Activated CD4-positive, CD25-positive, alpha-beta regulatory T cell treated with anti-CD3 and anti-CD28 coated beads, Interleukin-2, amount 50 U/mL, for 16 hours (primary cell): ENCODE data around the gene ZNF581.

Experiments
- DNase-seq: peaks from one replicate; pipeline ENCODE4 v3.0.0-alpha.2; 2020; ENCODE audit warnings: low read depth, low spot score

Gene ZNF581

GRCh38 chr19:55626350-55626749 lies 17.1 kb upstream of the ZNF581 start:
- DNase-seq: no peak

- peak; percentile 84 for DNase-seq
Measured at GRCh38 chr19:55632463-55632834, 11.0 kb upstream of the ZNF581 start.

DNA sequence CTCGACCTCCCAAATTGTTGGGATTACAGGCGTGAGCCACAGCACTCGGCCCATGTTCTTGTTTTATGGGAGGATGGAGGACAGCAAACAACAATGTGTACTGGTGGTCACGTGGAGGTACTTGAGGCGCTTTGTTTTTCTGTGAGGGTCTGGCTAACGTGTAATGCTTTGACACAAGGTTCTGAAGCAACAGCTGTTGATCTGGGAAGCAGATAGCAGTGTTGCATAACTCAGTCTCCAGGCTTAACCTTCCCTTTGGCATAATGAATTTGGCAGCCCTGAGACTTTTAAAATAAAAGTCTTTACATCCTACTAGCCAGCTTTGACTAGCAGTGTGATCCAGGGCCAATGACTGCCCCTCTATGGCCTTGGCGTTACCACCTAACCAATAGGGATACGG lies 9.6 kb upstream of the ZNF581 start:
- DNase-seq: no peak

- DNase-seq: no peak
Measured at GRCh38 chr19:55635334-55635717, 8.1 kb upstream of the ZNF581 start.

- no peak for DNase-seq
Measured at GRCh38 chr19:55635856-55636440, 7.5 kb upstream of the ZNF581 start.

GRCh38 chr19:55636723-55637122 lies 6.7 kb upstream of the ZNF581 start:
- no peak for DNase-seq

DNA sequence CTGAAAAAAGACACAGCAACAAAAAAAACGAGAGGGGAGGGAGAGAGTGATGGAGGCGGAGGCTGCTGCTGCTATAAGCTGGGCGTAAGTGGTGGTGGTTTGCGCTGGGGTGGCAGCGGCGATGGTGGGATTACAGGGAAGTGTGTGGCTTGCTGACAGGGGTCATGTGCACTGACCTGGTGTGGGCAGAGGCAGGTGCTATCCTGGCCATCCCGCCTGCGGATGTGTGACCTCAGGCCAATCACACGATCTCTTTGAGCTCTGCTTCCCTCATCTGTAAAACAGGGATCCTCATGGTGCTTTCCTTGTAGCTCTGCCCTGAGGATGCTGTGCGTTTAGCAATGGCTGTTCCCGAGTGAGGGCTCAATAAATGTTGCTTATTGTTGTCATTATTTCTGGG lies 5.9 kb upstream of the ZNF581 start:
- no peak for DNase-seq

DNA sequence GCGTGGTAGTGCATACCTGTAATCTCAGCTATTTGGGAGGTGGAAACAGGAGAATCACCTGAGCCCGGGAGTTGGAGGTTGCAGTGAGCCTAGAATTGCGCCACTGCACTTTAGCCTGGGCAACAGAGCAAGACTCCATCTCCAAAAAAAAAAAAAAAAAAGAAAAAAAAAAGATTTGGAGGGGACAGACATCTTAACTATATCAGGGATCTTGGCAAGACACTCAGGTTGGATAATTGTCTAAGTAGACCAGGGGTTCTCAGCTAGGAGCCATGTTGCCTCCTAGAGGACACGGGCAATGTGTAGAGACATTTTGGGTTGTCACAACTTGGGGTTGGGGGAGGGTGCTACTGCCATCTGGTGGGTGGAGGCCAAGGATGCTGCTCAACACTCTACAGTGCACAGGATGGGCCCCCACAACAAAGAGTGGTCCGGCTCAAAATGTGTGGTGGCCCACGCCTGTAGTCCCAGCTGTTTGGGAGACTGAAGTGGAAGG lies 4.5 kb upstream of the ZNF581 start:
- no peak for DNase-seq

GRCh38 chr19:55640043-55640576 lies 3.3 kb upstream of the ZNF581 start:
- no peak for DNase-seq

- no peak for DNase-seq
Measured at GRCh38 chr19:55640577-55641425, 2.6 kb upstream of the ZNF581 start, which contains the start of gene ZNF580. ZNF580 (plus strand) TSS chr19:55641002; CDS start chr19:55642509, 1,507 bp downstream.

DNA sequence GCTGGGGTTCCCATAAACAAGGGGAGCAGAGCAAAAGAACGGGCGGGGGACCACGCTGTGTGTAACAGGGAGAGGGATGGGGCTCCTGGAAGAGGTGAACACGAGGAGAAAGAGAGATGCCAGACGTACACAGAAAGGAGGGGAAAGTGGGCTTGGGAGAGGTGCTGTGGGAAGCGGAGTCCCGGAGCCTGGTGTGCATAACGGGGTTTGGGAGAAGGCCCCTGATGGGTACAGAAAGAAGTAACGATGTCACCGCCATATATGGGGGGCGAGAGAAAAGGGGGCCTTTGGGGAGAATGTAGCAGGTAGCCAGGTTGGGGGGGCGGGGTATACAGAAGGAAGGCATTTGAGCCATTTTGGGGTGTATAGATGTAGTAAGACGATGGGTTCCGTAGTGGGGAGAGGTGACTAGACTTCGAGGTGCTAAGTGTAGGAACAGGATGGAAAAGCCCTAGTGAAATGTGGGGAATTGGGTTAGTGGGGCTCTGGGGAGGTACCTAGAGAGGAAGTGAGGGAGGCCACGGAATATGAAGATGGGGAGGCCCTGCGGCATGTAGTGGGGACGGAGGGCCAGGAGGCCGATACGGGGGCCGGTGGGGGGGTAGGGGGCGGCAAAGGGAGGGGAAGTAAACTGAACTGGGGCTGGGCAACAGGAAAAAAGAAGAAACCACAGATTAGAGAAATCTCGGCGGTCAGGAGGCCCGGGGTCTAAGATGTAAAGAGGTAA lies 1.9 kb upstream of the ZNF581 start:
- DNase-seq: no peak

GRCh38 chr19:55642153-55643002 lies 1.1 kb upstream of the ZNF581 start:
- DNase-seq: no peak

GRCh38 chr19:55643887-55644176 lies 383 bp downstream of the ZNF581 start:
- no peak for DNase-seq

GRCh38 chr19:55644191-55644833 lies 863 bp downstream of the ZNF581 start:
- no peak for DNase-seq

GRCh38 chr19:55644842-55645511 lies 1.5 kb downstream of the ZNF581 start:
- DNase-seq: no peak

- DNase-seq: no peak
Measured at GRCh38 chr19:55645512-55645881, 2.0 kb downstream of the ZNF581 start.

DNA sequence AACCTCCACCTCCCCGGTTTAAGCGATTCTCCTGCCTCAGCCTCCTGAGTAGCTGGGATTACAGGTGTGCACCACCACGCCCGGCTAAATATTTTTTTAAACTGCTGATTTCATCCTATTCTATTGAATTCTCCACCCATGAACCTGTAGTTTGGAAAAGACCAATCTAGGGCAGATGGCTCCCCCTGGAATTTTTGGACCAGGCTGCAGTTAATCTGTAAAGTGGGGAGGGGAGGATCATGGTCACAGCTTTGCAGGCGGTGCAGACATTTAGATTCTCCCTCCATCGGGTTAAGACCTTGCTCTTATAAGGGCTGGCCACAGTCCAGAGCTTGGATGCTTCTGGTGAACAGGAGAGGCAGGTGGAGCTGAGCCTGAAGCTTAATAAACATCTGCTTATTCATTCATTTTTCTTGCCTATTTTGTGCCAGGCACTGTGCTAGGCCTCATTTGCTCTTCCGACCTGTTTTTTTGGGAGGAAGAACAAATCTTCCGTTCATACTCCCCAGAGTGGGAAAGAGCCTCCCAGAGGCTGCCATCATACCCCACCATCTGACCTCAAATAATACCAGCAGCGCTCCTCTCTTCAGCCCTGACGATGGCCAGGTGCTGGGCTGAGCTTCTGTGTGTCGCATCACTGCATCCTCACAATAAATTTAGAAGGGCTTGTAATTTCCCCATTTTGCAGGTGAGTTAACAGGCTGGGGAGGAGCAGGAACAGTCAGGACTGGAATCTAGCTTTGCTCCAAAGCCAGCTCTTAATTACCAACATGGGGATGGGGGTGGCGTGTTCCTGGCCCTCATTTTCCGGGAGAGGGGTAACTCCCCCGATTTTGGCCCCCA lies 3.7 kb downstream of the ZNF581 start:
- no peak for DNase-seq

GRCh38 chr19:55647732-55648584 lies 4.5 kb downstream of the ZNF581 start, which contains the start of gene CCDC106:
CCDC106 (plus strand) TSS chr19:55648212; CDS start chr19:55649047, 835 bp downstream.
- DNase-seq: no peak
